Skeletal muscle satellite cell (primary cell): ENCODE measurements around the gene NEURL1.
"Not testable (repeated sequence)": the region's sequence is repeated elsewhere in the genome, so short reads cannot be mapped to it uniquely, and the experiment has no call there.

ENCODE experiments used
- H3K27me3 ChIP-seq: 2 replicates; pipeline ENCODE4 v1.7.0; 2013; ENCODE audit warnings: low read length; ENCODE audit not compliant: control insufficient read depth, insufficient read depth
- H3K36me3 ChIP-seq: 2 replicates; pipeline ENCODE4 v1.7.0; 2013; ENCODE audit warnings: mild to moderate bottlenecking, control low read depth, low read length; ENCODE audit not compliant: insufficient read depth
- H3K4me1 ChIP-seq: 2 replicates; pipeline ENCODE4 v1.7.0; 2013; ENCODE audit warnings: low read length; ENCODE audit not compliant: control insufficient read depth, insufficient read depth
- H3K4me2 ChIP-seq: 2 replicates; pipeline ENCODE4 v1.7.0; 2013; ENCODE audit warnings: mild to moderate bottlenecking, low read length
- H3K4me3 ChIP-seq: 2 replicates; pipeline ENCODE4 v1.7.0; 2013; ENCODE audit warnings: low read length
- H3K9ac ChIP-seq: 2 replicates; pipeline ENCODE4 v1.7.0; 2013; ENCODE audit warnings: mild to moderate bottlenecking, low read depth, low read length, moderate library complexity
- H3K9me3 ChIP-seq: replicated peaks from 2 replicates; pipeline ENCODE4 v1.7.0; 2013; ENCODE audit warnings: mild to moderate bottlenecking, control low read depth, low read length

NEURL1 gene

GRCh38 chr10:103608056-103608455 is 114.6 kb downstream of the NEURL1 start:
- not testable (repeated sequence) for H3K27me3 ChIP-seq, H3K4me2 ChIP-seq, H3K4me3 ChIP-seq, H3K9me3 ChIP-seq, H3K9ac ChIP-seq
- peaks cover 45% of the 10 kb centered on the region for H3K36me3 ChIP-seq
- H3K4me1 ChIP-seq = peaks cover 19% of the 10 kb centered on the region

DNA sequence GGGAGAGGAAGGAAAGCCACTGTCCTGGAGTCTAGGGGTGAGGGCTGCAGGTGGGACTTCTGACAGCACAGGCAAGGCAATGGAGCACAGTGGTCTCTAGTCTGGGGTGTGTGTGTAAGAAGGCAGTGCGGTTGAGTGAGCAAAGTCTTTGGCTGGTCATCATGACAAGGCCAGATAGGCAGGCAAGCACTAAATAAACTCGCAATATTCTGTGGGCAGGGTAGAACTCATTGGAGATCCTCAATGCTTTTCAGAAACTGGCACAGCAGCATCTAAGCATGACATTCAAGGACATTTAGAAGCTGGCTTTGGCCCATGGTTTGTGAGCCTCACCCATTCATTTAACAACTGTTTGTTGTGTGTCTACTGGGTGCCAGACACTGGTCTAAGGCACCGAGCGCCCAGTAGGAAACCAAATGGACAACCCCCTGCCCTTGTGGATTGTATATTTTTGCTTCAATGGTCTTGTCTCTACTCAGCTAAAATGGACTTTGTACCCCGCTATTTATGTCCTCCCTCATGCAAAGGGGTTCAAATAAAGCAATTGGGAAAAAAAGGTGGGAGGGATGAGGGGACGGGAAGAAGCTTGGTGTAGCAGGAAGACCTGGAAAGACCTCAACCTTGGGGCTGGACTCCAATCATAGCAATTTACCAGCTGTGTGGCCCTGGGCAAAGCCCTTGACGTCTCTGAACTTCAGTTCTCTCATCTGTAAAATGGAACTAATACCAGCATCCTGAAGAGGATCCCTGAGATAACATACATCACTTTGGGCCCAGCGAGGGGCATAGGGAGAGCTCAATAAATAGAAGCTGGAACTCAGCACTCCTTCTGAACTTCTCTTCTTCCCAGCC is 116.0 kb downstream of the NEURL1 start:
- Histone ChIP-seq H3K4me3 (no peak overlapping the region), H3K4me1 (peaks cover 27% of the 10 kb centered on the region), H3K4me2 (no peak overlapping the region), H3K9me3 (no peaks in the 10 kb centered on the region), H3K27me3 (no peaks in the 10 kb centered on the region), H3K9ac (no peak overlapping the region), H3K36me3 (peaks cover 47% of the 10 kb centered on the region)

- Histone ChIP-seq H3K36me3 (peaks cover 44% of the 10 kb centered on the region), H3K27me3 (no peaks in the 10 kb centered on the region), H3K9ac (no peak overlapping the region), H3K4me3 (no peak overlapping the region), H3K4me2 (no peak overlapping the region), H3K4me1 (peaks cover 33% of the 10 kb centered on the region), H3K9me3 (no peaks in the 10 kb centered on the region)
Measured at GRCh38 chr10:103610083-103610472, 116.6 kb downstream of the NEURL1 start.

DNA sequence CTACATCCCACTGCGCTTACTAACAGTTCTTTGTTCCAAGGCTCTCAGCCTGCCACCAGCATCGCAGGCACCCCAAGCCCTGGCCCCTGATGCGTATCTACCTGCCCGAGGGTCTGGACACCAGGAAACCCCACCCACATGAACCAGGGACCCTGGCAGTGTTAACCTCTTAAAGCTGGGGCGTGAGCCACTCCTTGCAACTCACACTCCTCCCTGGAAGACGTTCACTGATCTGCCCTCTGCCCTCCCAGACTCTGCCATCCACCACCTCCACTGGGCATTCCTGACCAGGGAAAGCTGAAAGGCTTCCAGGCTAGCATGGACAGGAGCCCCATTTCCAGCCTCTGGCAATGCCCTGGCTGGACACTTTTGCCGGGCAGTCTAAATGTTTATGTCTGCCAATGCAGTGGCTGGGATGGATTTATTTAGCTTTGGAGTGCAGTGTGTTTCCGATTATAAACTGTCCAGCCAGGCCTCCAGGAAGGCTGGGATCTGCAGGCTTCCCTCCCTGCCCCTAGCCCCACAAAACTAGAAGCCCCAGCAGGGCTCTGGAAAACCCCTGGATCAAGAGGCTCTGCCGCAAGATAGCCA is 117.5 kb downstream of the NEURL1 start:
- peaks cover 34% of the 10 kb centered on the region for H3K4me1 ChIP-seq
- H3K9me3 ChIP-seq = no peaks in the 10 kb centered on the region
- no peaks in the 10 kb centered on the region for H3K27me3 ChIP-seq
- H3K4me3 ChIP-seq = no peak overlapping the region
- H3K36me3 ChIP-seq = peaks cover 40% of the 10 kb centered on the region
- H3K4me2 ChIP-seq = no peak overlapping the region
- no peak overlapping the region for H3K9ac ChIP-seq

DNA sequence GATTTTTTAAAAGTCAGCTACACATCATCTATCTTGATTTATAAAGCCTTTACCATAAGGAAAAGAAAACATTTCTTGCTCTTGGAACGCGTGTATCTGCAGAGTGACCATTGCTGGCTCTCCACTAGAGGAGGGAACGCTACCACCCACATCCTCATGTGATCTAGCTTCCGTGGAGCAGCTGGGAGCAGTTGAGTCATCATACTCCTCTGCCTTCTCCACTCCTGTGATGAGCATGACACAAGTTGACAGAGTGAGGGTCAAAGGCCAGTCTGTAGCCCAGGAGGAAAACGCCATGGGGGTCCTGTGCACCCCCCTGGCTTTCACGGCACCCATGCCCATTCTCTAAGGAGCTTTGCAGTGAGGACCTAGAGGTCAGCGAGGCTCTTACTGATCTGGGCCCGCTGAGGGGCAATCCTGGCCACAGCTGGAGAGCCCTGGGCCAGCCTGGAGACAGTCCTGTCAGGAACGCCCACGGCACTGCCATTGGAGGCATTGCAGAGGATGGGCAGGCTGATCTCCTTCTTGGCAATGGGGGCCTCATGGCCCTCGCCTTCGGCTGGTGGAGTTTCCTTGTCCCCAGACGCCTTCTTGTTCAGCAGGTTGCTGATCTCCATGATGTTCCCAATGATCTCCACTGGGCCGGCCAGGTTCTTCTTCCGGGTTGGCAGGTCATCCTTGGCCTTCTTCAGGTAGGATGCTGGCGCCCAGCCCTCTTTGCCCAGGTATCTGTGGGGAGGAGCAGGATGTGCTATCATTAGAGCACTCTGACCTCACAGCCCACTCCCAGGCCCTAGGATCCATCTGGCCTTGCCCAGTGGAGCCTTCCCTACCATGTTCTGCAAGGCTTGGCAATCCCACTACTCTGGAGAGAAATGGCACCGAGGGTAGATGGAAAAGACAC is 119.2 kb downstream of the NEURL1 start:
- Histone ChIP-seq H3K4me3 (no peak overlapping the region), H3K9ac (no peak overlapping the region), H3K36me3 (peaks cover 43% of the 10 kb centered on the region), H3K9me3 (no peaks in the 10 kb centered on the region), H3K4me1 (peaks cover 50% of the 10 kb centered on the region), H3K27me3 (no peaks in the 10 kb centered on the region), H3K4me2 (peak overlapping the region; percentile 4)

GRCh38 chr10:103613616-103614015 is 120.1 kb downstream of the NEURL1 start:
- Histone ChIP-seq H3K4me2 (no peak overlapping the region), H3K36me3 (peaks cover 43% of the 10 kb centered on the region), H3K9ac (no peak overlapping the region), H3K27me3 (no peaks in the 10 kb centered on the region), H3K9me3 (no peaks in the 10 kb centered on the region), H3K4me1 (peaks cover 54% of the 10 kb centered on the region), H3K4me3 (no peak overlapping the region)

- H3K4me1 ChIP-seq = peaks cover 64% of the 10 kb centered on the region
- peaks cover 36% of the 10 kb centered on the region for H3K36me3 ChIP-seq
- H3K4me2 ChIP-seq = no peak overlapping the region
- no peak overlapping the region for H3K4me3 ChIP-seq
- H3K27me3 ChIP-seq = no peaks in the 10 kb centered on the region
- H3K9me3 ChIP-seq = no peaks in the 10 kb centered on the region
- H3K9ac ChIP-seq = no peak overlapping the region
Measured at GRCh38 chr10:103614306-103615158, 121.0 kb downstream of the NEURL1 start.

GRCh38 chr10:103616705-103617601 is 123.4 kb downstream of the NEURL1 start:
- Histone ChIP-seq H3K9ac (no peak overlapping the region), H3K27me3 (no peaks in the 10 kb centered on the region), H3K4me1 (peaks cover 67% of the 10 kb centered on the region), H3K4me3 (no peak overlapping the region), H3K4me2 (no peak overlapping the region), H3K9me3 (no peaks in the 10 kb centered on the region), H3K36me3 (peaks cover 34% of the 10 kb centered on the region)

DNA sequence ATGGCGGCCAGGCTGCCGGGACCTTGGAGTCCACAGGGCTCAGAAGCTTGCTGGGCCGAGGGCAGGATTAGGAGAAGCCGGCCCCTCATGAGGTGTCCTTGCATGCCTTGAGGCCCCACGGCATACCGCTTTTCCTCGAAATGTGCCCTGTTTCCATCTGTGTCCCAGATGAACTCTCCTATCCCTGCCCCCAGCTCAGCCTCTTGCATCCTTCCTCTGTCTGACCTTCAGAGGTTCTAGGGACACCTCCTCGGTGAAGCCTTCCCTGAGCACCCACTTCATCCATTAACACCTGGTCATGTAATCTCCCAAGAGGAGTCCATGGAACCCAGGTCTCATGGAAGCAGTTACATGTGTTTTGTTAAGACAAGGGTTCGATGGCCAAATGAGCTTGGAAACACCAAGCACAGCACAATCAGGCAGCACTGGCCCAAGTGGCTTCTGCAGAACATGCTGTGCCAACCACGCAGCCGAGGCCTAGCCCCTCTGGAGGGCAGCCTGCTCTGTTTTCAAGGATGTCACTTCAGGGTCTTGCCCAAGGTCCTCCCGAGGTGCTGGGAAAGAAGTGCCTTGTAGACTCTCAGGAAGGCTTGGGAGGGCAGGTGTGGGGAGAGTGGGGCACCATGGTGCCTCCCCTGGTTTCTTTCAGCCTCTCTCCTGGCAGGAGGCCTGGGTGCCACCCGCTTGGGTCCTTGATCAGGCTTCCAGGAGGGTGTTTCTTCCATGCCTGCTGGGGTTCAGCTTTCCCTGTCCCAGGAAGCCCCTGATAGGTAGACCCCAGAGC is 124.3 kb downstream of the NEURL1 start:
- Histone ChIP-seq H3K27me3 (no peaks in the 10 kb centered on the region), H3K36me3 (peaks cover 36% of the 10 kb centered on the region), H3K4me1 (peaks cover 58% of the 10 kb centered on the region), H3K4me2 (no peak overlapping the region), H3K9ac (no peak overlapping the region), H3K9me3 (no peaks in the 10 kb centered on the region), H3K4me3 (no peak overlapping the region)
